ENCODE measurements around the gene GPR160. TPM values are rescaled to one million over a fixed set of nuclear protein-coding genes. Genes with fewer than 3 reads are reported as not detected.

The GPR160 gene
- total and polyA plus RNA-seq, 12 donors: 0.76 to 5.8 (median 1.6) TPM

DNA sequence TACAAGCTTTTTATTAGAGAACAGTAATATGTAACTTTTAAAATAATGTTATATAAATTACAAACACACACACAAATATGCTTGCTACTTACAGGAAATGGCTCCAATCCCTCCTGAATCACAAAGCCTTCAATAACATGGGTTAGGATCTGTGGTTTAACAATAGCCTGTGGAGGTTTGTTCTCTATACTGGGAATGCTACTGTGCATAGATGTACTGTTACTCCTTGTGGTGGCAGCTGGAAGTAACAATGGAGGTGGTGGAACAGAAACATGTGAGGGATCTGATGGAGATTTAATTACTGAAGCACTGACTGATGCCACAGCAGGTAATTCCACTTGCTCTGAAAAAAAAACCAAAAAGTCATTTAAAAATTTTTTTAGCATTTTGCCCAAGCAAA lies 79.3 kb downstream of the GPR160 start:
- no peaks in the 10 kb centered on the region for H3K27me3 ChIP-seq
- intact Hi-C loops (cut with DNase I): no loop called here
- H3K9me3 ChIP-seq (replicated peaks in 1 of 3): no peaks in the 10 kb centered on the region
- no peak overlapping the region for H3K27ac ChIP-seq
- TF ChIP-seq POLR2A (IDR thresholded peaks at IDR 0.05) (no peak), CTCF (IDR thresholded peaks at IDR 0.05) (no peak)
- peaks cover 0 to 74% of the 10 kb centered on the region in 2 donors for H3K36me3 ChIP-seq (replicated peaks in 1 of 2)
- DNase-seq: no peak
- no peak overlapping the region for H3K4me3 ChIP-seq
- no peaks in the 10 kb centered on the region for H3K4me1 ChIP-seq (replicated peaks in 1 of 2)

DNA sequence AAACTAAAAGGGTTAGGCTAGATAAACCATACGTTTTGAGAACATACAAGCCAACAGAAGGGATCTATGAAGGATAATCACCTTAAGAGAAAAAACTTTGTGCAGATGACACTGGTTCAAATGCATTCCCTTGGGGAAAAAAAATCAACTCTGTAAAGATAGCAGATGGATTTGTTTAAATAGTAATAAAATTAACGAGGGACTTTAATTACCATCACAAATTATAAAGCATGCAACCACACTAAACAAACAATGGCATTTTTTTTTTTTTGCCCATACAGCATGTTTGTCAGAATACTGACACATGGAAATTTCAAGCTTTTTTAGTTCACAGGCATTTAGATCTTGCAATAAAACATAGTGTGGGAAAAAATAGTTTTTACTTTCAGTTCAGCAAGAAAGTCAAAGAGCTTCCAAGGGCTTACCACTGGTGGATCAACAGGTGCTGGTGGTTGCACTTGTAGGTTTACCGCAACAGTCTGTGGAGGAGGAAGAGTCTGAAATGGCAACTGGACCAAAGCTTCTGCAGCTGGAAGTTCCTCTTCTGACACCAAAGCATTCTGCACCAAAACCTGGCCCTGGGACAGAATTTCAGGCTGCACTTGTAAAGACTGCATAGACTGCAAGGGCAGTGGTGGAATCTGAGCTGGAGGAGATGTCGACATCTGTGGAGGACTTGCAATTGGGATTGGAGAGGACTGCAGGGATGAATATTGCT lies 90.6 kb downstream of the GPR160 start:
- no peak for DNase-seq
- intact Hi-C loops (cut with DNase I): no loop called here
- peaks cover 0 to 24% of the 10 kb centered on the region in 2 donors for H3K36me3 ChIP-seq (replicated peaks in 1 of 2)
- no peaks in the 10 kb centered on the region for H3K27me3 ChIP-seq
- no peaks in the 10 kb centered on the region for H3K9me3 ChIP-seq (replicated peaks in 1 of 3)
- no peaks in the 10 kb centered on the region for H3K4me1 ChIP-seq (replicated peaks in 1 of 2)
- H3K4me3 ChIP-seq: no peak overlapping the region
- WGBS, 4 donors: 77 to 86% (median 84%) methylated on average over 4 of the region's 4 CpGs
- TF ChIP-seq CTCF (IDR thresholded peaks at IDR 0.05) (no peak), POLR2A (IDR thresholded peaks at IDR 0.05) (no peak)
- no peak overlapping the region for H3K27ac ChIP-seq

DNA sequence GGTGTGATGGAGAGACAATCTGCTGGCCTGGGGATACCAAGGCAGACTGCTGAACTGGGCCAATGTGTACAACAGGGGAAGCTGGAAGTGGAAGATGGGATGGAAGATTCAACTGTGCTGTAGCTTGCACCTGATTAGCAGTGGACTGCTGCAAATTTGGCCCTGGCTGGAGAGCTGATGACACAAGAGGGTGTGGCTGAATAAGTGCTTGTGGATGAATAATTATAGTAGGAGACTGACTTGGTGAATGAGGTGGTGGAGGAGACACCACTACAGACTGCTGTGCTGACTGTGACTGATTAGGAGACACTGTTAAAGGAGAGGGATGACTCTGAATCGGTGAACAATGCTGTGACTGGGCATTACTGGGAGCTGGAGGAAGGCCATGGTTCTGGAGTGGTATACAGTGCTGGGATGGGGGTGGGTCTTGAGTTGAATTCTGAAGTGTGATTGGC lies 91.2 kb downstream of the GPR160 start:
- Histone ChIP-seq H3K9me3 (replicated peaks in 1 of 3) (no peaks in the 10 kb centered on the region), H3K27ac (no peak overlapping the region), H3K36me3 (replicated peaks in 1 of 2) (peaks cover 0 to 27% of the 10 kb centered on the region in 2 donors), H3K27me3 (no peaks in the 10 kb centered on the region), H3K4me1 (replicated peaks in 1 of 2) (no peaks in the 10 kb centered on the region), H3K4me3 (no peak overlapping the region)
- no peak for DNase-seq
- TF ChIP-seq POLR2A (IDR thresholded peaks at IDR 0.05) (no peak), CTCF (IDR thresholded peaks at IDR 0.05) (no peak)
- WGBS, 4 donors: 67 to 100% (median 89%) methylated on average over 1 of the region's 1 CpG
- intact Hi-C loops (cut with DNase I): no loop called here

DNA sequence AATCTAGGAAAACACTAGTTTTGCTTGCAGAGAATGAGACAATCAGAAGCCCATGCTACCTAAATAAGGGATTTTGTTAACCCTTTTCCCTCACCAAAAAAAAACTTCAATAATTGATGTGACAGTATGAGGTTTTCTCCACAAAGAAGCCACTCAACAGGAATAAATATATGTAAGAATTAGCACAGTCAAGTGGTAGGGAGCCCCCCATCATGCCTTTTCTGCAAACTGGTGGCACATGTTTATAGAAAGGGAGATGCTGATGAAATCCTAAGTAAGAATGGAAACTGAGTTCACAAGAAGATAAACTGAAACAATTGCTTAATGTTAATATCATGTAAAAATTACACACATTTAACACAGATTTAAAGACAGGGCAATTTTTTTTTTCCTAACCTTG lies 92.7 kb downstream of the GPR160 start:
- Histone ChIP-seq H3K27me3 (no peaks in the 10 kb centered on the region), H3K4me1 (replicated peaks in 1 of 2) (no peaks in the 10 kb centered on the region), H3K4me3 (no peak overlapping the region), H3K36me3 (replicated peaks in 1 of 2) (peaks cover 0 to 27% of the 10 kb centered on the region in 2 donors), H3K9me3 (replicated peaks in 1 of 3) (no peaks in the 10 kb centered on the region), H3K27ac (no peak overlapping the region)
- TF ChIP-seq POLR2A (IDR thresholded peaks at IDR 0.05) (no peak), CTCF (IDR thresholded peaks at IDR 0.05) (no peak)
- intact Hi-C loops (cut with DNase I): no loop called here
- DNase-seq: no peak

Measured in adrenal gland (tissue), 12 donors.